Measurements from ENCODE around the gene REX1BD. TPM values are rescaled to one million over a fixed set of nuclear protein-coding genes. Genes with fewer than 3 reads are reported as not detected.

The REX1BD gene
- 153 and 160 TPM in 2 replicates for total RNA-seq

GRCh38 chr19:18588611-18589379 lies at the start of gene REX1BD:
REX1BD (plus strand) TSS chr19:18588798; CDS start chr19:18588802, 4 bp downstream.

DNA sequence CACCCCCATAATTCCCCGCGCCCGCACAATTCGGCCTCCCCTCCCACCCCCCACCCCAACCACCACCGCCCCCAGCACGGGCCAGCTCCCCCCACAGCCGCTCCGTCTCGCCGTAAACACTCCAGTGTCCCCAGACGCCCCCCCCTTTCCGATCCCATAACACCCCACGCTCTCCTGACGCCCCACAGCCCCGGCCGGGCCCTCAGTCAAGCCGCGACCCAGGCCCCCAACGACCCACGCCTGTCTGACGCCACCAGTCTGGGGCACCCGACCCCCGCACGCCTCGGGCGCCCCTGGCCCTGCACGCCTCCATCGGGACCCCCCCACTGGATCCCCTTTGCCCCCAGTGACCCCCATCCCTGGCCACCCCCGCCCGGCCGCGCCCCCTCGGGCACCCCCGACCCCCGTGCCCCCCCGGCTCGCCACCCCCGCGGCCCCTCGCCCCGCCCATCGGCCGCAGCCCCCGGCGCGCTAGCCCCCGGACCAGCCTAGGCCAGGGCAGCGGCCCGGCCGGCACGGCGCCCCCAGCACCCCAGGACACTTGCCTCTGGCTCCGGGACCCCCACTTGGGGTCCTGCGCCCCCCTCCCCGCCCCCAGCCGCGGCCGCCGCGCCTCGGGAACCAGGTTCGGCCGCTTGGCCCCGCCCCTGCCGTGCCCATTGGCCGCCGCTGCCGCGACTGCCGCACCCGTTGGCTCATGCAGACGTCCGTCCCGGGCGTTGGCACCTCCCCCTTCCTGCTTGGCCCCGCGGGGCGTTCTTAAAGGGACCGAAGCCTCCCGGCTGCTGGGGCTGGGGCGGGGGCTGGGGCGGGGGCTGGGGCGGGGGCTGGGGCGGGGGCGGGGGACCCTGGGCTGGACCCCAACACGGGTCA lies 45.4 kb upstream of the REX1BD start, which contains the start of gene FKBP8:
Gene FKBP8 (minus strand): TSS at position 633 of the 873 bp plus-strand sequence. CDS start 1,603 bp downstream, outside the sequence.

GRCh38 chr19:18557411-18558201 lies 31.0 kb upstream of the REX1BD start, which contains the start of gene KXD1:
KXD1 (plus strand) TSS chr19:18557870; CDS start chr19:18562057, 4,187 bp downstream.

DNA sequence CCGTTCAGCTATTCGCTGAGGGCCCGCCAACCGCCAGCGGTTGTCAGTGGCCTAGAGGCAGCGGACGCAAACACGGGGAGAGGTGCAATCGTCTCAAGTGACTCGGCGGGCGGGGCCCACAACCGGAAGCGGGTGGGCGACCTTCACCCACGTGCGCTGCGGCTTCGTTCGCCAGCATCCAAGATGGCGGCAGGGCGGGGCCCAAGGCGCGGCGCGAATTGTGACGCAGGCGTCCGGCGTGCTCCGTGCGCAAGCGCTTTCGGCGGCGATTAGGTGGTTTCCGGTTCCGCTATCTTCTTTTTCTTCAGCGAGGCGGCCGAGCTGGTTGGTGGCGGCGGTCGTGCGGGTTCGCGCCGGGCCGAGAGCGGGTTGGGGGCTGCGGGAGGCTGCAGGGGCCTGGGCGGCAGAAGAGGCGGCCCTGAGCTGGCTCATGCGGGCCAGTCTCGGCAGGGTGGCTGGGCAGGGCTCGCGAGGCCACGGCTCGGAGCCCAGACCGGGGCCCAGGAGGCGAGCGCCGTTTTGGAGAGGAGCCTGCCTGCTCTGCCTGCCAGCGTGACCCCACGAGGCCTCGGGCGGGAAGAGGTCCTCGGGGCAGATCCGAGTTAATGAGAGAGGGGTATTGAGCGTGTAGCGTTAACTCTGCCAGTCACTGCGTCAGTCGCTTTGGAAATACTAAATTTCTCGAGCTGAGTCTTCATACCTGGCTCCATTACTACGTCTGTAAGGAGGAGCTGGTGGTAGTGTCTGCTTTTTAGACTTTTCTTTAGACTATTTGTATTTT lies 16.8 kb upstream of the REX1BD start, which contains the start of gene UBA52:
Gene UBA52 (plus strand): TSS at position 294 of the 781 bp plus-strand sequence. CDS start 1,444 bp downstream, outside the sequence.

GRCh38 chr19:18606281-18607225 lies 18.0 kb downstream of the REX1BD start, which contains the start of gene CRLF1:
CRLF1 (minus strand) TSS chr19:18606799; CDS start chr19:18606656, 143 bp downstream.

GRCh38 chr19:18612772-18613588 lies 24.4 kb downstream of the REX1BD start, which contains the start of gene TMEM59L:
TMEM59L (plus strand) TSS chr19:18612870; CDS start chr19:18612959, 89 bp downstream.

GRCh38 chr19:18636969-18637629 lies 48.5 kb downstream of the REX1BD start, which contains the start of gene KLHL26:
KLHL26 (plus strand) TSS chr19:18637028; CDS start chr19:18637055, 27 bp downstream.

Other genes starting within 250 kb of the REX1BD start
- 8.5 and 18.4 TPM in 2 replicates for gene PGPEP1, start 248.2 kb upstream of the REX1BD start, total RNA-seq
- gene GDF15, start 202.6 kb upstream of the REX1BD start, total RNA-seq, result 412 and 428 TPM in 2 replicates
- not detected in 2 replicates for gene LRRC25, start 191.2 kb upstream of the REX1BD start, total RNA-seq
- gene SSBP4, start 169.4 kb upstream of the REX1BD start, total RNA-seq, result 134 and 141 TPM in 2 replicates
- 24.8 and 26.0 TPM in 2 replicates for gene ISYNA1, start 150.7 kb upstream of the REX1BD start, total RNA-seq
- gene ELL, start 66.7 kb upstream of the REX1BD start, total RNA-seq, result 13.9 and 17.0 TPM in 2 replicates
- 209 and 231 TPM in 2 replicates for gene FKBP8, start 45.2 kb upstream of the REX1BD start, total RNA-seq
- 141 and 143 TPM in 2 replicates for gene KXD1, start 30.9 kb upstream of the REX1BD start, total RNA-seq
- 814 and 1,089 TPM in 2 replicates for gene UBA52, start 16.9 kb upstream of the REX1BD start, total RNA-seq
- gene CRLF1, start 18.0 kb downstream of the REX1BD start, total RNA-seq, result 0.53 and 0.69 TPM in 2 replicates
- 0.07 TPM in 1 of 2 replicates, not detected in the other for gene TMEM59L, start 24.1 kb downstream of the REX1BD start, total RNA-seq
- gene KLHL26, start 48.2 kb downstream of the REX1BD start, total RNA-seq, result 3.4 and 5.4 TPM in 2 replicates
- 2.0 and 3.7 TPM in 2 replicates for gene CRTC1, start 94.9 kb downstream of the REX1BD start, total RNA-seq
- not detected in 2 replicates for gene COMP, start 202.5 kb downstream of the REX1BD start, total RNA-seq
- gene UPF1, start 243.2 kb downstream of the REX1BD start, total RNA-seq, result 42.9 and 49.8 TPM in 2 replicates

All from mammary microvascular endothelial cell (primary cell).